Right lobe of liver (tissue), 4 donors: Measurements from ENCODE around the gene FAM171A1.

Experiments used
- POLR2A ChIP-seq: fragments of 450-650 bp; IDR thresholded peaks from one replicate; pipeline ENCODE4 v1.6.1; 2017; ENCODE audit warnings: antibody characterized with exemption, mild to moderate bottlenecking
- TF ChIP-seq, protein P1 (sequence below), 4 donors: fragments of 200-600 bp in 3 of 4; fragments of 450-650 bp in 1 of 4; IDR thresholded peaks; one replicate each; pipeline versions ENCODE4 v1.5.1 to v1.8.0; 2016 to 2022; ENCODE audit warnings: antibody characterized with exemption in 4 of 4, mild to moderate bottlenecking in 2 of 4
- donor health status: DM: no; HTN: no; CAD: no.
- donor health status: DM: no; HTN: no; CAD: no.
- donor health status: DM: no; HTN: yes; CAD: no.

DNA sequence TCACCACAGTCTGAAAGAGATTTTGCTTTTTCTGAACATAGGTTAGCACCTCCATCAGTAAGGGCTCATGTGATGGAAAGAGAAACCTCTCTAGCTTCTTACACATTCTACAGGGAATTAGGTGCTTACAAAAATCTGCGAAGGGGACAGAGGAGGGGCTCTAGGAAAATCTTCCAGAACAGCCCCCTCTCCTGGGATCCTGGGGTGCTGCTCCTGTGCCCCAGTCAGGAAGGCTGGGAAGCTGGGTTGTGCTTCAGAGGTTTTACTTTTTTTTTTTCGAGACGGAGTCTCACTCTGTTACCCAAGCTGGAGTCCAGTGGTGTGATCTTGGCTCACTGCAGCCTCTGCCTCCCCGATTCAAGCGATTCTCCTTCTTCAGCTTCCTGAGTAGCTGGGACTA lies 7.5 kb upstream of the FAM171A1 start:
- TF ChIP-seq, protein P1, sequence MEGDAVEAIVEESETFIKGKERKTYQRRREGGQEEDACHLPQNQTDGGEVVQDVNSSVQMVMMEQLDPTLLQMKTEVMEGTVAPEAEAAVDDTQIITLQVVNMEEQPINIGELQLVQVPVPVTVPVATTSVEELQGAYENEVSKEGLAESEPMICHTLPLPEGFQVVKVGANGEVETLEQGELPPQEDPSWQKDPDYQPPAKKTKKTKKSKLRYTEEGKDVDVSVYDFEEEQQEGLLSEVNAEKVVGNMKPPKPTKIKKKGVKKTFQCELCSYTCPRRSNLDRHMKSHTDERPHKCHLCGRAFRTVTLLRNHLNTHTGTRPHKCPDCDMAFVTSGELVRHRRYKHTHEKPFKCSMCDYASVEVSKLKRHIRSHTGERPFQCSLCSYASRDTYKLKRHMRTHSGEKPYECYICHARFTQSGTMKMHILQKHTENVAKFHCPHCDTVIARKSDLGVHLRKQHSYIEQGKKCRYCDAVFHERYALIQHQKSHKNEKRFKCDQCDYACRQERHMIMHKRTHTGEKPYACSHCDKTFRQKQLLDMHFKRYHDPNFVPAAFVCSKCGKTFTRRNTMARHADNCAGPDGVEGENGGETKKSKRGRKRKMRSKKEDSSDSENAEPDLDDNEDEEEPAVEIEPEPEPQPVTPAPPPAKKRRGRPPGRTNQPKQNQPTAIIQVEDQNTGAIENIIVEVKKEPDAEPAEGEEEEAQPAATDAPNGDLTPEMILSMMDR (IDR thresholded peaks at IDR 0.05), result no peak
- no peak for TF ChIP-seq POLR2A
